Measurements from ENCODE around the gene PRKCB.

- TF ChIP-seq CTCF (IDR thresholded peaks at IDR 0.05; ENCODE audit: insufficient read depth, low read length, poor library complexity, severe bottlenecking) = no peak
- no peak for TF ChIP-seq EZH2phosphoT487 (conservative IDR thresholded peaks at IDR 0.05; ENCODE audit: low read length)
These were observed 154.7 kb downstream of the PRKCB start for GRCh38 chr16:23990507-23990906.

Measured in SU-DHL-6 (cell line).